Urinary bladder (tissue), 4 donors: ENCODE results near the gene SCN1B. TPM values are rescaled to one million over a fixed set of nuclear protein-coding genes. Genes with fewer than 3 reads are reported as not detected.
A peak's percentile ranks its signal among the peaks of the same experiment; 100 is the strongest.
"Not testable (repeated sequence)": the region's sequence is repeated elsewhere in the genome, so short reads cannot be mapped to it uniquely, and the experiment has no call there.

Experiments used
- DNase-seq: peaks from one replicate; pipeline ENCODE4 v3.0.0-alpha.2; 2015; ENCODE audit errors: extremely low spot score
- H3K27ac ChIP-seq: one replicate; pipeline ENCODE4 v1.5.1; 2013; ENCODE audit warnings: low read depth, mild to moderate bottlenecking, moderate library complexity
- H3K36me3 ChIP-seq: one replicate; pipeline ENCODE4 v1.6.1; 2013; ENCODE audit warnings: mild to moderate bottlenecking, moderate library complexity; ENCODE audit not compliant: insufficient read depth
- H3K4me1 ChIP-seq: one replicate; pipeline ENCODE4 v1.6.1; 2013; ENCODE audit warnings: mild to moderate bottlenecking, moderate library complexity; ENCODE audit not compliant: insufficient read depth
- H3K4me3 ChIP-seq: one replicate; pipeline ENCODE4 v1.5.1; 2013; ENCODE audit warnings: low read depth, low read length
- whole genome bisulfite sequencing: extraction: QIAGEN DNeasy Blood & Tissue Kit; methylation state at CpG from one replicate; pipeline ENCODE4 v1.1.7; 2013; 5-methylcytosine and 5-hydroxymethylcytosine counted together
- polyA plus RNA-seq: library from polyadenylated mRNA; stranded (reverse); fragments of 200-250 nt; gene quantifications from one replicate; pipeline ENCODE4 v1.2.3, GENCODE V29; 2013
- total RNA-seq: library from RNA; depleted of rRNA; stranded (reverse); fragments of >200 nt; gene quantifications from one replicate; pipeline ENCODE4 v1.2.3, GENCODE V29; 2014
- donor health status: healthy with polysubstance abuse.
- donor health status: healthy.

SCN1B gene
- total RNA-seq = 1.6 TPM
- polyA plus RNA-seq = 15.1 TPM

DNA sequence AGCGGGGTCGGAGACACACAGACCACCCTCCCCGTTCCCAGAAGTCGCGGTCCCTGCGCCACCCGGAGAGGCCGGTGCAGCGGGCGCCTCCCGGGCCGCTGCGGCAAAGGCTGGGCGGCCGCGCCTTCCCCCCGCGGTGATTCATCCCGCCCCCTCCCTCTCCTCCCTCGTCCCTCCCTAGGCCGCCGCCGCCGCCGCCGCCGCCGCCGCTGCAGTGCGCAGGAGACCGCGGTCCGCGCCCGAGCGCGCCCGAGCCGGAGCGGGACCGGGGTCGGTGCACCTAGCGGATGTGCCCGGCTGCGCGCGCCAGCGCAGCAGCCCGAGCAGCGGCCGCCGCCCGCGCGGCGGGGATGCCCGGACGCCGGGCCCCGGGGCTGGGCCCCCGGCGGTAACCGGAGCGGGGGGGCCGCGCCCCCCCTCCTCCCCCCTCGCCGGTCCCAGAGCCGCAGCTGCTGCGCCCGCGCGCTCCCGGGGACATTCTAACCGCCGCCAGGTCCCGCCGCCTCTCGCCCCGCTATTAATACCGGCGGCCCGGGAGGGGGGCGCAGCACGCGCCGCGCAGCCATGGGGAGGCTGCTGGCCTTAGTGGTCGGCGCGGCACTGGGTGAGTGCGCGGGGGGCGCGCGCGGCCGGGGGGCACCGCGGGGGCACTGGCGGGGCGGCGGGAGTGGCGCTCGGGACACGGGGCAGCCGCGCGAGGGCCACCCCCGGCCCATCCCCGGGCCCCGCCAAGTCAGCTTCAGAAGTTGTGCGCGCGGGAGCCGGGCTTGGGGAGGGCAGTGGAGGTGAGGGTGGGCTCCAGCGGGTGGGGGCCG is at the start of gene SCN1B:
Gene SCN1B (plus strand): TSS at position 214 of the 815 bp plus-strand sequence. CDS start 351 bp downstream, at position 565.
- no peaks in the 10 kb centered on the region for H3K36me3 ChIP-seq
- no peak within 1 kb of the TSS for H3K27ac ChIP-seq
- H3K4me1 ChIP-seq = peaks cover 2% of the 10 kb centered on the region
- WGBS = under 1% methylated on average over 117 of the region's 118 CpGs
- peak within 1 kb of the TSS; percentile 75 for H3K4me3 ChIP-seq
- no peak for DNase-seq

GRCh38 chr19:34982275-34982674 is 48.0 kb upstream of the SCN1B start:
- no peak overlapping the region for H3K4me3 ChIP-seq
- WGBS = 56% methylated on average over 5 of the region's 5 CpGs
- no peaks in the 10 kb centered on the region for H3K36me3 ChIP-seq
- H3K27ac ChIP-seq = no peak overlapping the region
- no peak for DNase-seq
- no peaks in the 10 kb centered on the region for H3K4me1 ChIP-seq

GRCh38 chr19:34983786-34984185 is 46.5 kb upstream of the SCN1B start:
- no peak for DNase-seq
- no peaks in the 10 kb centered on the region for H3K36me3 ChIP-seq
- whole genome bisulfite sequencing = 78% methylated on average over 4 of the region's 4 CpGs
- H3K4me3 ChIP-seq = no peak overlapping the region
- no peaks in the 10 kb centered on the region for H3K4me1 ChIP-seq
- H3K27ac ChIP-seq = no peak overlapping the region

- 88% methylated on average over 3 of the region's 3 CpGs for WGBS
- no peak for DNase-seq
- no peaks in the 10 kb centered on the region for H3K36me3 ChIP-seq
- H3K4me3 ChIP-seq = no peak overlapping the region
- H3K4me1 ChIP-seq = no peaks in the 10 kb centered on the region
- H3K27ac ChIP-seq = no peak overlapping the region
Observed at GRCh38 chr19:34984287-34984686, 46.0 kb upstream of the SCN1B start.

- WGBS = 19% methylated on average over 7 of the region's 7 CpGs
- H3K4me1 ChIP-seq = no peaks in the 10 kb centered on the region
- H3K36me3 ChIP-seq = no peaks in the 10 kb centered on the region
- no peak overlapping the region for H3K4me3 ChIP-seq
- no peak overlapping the region for H3K27ac ChIP-seq
- DNase-seq = no peak
Observed at GRCh38 chr19:34985249-34986022, 44.8 kb upstream of the SCN1B start.

- Histone ChIP-seq H3K4me3 (no peak overlapping the region), H3K4me1 (no peaks in the 10 kb centered on the region), H3K27ac (no peak overlapping the region), H3K36me3 (no peaks in the 10 kb centered on the region)
- 100% methylated on average over 1 of the region's 1 CpG for WGBS
- DNase-seq = no peak
Observed at GRCh38 chr19:34988119-34988518, 42.2 kb upstream of the SCN1B start.

- Histone ChIP-seq H3K27ac (no peak overlapping the region), H3K4me3 (no peak overlapping the region), H3K36me3 (no peaks in the 10 kb centered on the region), H3K4me1 (no peaks in the 10 kb centered on the region)
- 72% methylated on average over 6 of the region's 6 CpGs for WGBS
- DNase-seq = no peak
Observed at GRCh38 chr19:34989298-34989697, 41.0 kb upstream of the SCN1B start.

GRCh38 chr19:34990578-34991192 is 39.6 kb upstream of the SCN1B start:
- Histone ChIP-seq H3K4me1 (no peaks in the 10 kb centered on the region), H3K4me3 (no peak overlapping the region), H3K27ac (no peak overlapping the region), H3K36me3 (no peaks in the 10 kb centered on the region)
- 86% methylated on average over 13 of the region's 13 CpGs for WGBS
- no peak for DNase-seq

DNA sequence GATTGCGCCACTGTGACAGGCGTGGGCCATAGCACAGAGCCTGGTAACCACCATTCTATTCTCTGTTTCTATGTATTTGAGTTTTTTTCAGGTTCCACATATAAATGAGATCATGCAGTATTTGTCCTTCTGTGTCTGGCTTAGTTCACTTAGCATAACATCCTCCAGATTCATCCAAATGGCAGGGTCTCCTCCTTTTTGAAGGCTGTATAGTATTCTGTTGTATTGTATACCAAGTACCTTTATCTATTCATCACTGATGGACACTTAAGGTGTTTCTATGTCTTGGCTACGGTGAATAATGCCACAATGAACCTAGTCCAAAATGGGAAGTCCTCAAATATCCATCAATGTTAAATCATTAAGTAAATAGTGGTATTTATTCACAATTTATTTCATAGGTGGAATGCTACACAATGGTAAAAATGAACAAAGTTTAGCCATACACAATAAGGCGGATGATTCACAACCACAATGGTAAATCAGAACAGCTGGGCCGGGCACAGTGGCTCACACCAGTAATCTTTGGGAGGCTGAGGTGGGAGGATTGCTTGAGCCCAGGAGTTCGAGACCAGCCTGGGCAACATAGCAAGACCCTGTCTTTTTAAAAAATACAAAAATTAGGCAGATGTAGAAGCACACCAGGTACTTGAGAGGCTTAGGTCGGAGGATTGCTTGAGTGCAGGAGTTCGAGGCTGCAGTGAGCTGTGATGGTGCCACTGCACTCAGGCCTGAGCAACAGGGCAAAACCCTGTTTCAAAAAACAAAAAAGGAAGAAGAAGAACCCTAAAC is 38.5 kb upstream of the SCN1B start:
- WGBS = 93% methylated on average over 8 of the region's 8 CpGs
- DNase-seq = no peak
- Histone ChIP-seq H3K4me1 (no peaks in the 10 kb centered on the region), H3K27ac (no peak overlapping the region), H3K36me3 (no peaks in the 10 kb centered on the region), H3K4me3 (no peak overlapping the region)

GRCh38 chr19:34992582-34992981 is 37.7 kb upstream of the SCN1B start:
- not testable (repeated sequence) for H3K36me3 ChIP-seq, H3K4me3 ChIP-seq, H3K4me1 ChIP-seq, DNase-seq, H3K27ac ChIP-seq
- WGBS = 92% methylated on average over 7 of the region's 7 CpGs

GRCh38 chr19:34994286-34994642 is 36.0 kb upstream of the SCN1B start:
- H3K36me3 ChIP-seq = no peaks in the 10 kb centered on the region
- no peak for DNase-seq
- no peak overlapping the region for H3K4me3 ChIP-seq
- 80% methylated on average over 9 of the region's 9 CpGs for WGBS
- H3K4me1 ChIP-seq = no peaks in the 10 kb centered on the region
- H3K27ac ChIP-seq = no peak overlapping the region

GRCh38 chr19:34994643-34995541 is 35.4 kb upstream of the SCN1B start:
- Histone ChIP-seq H3K4me1 (no peaks in the 10 kb centered on the region), H3K4me3 (no peak overlapping the region), H3K27ac (peak overlapping the region; percentile 12), H3K36me3 (no peaks in the 10 kb centered on the region)
- 77% methylated on average over 17 of the region's 17 CpGs for WGBS
- no peak for DNase-seq
